Suprapubic skin (tissue), 4 donors: ENCODE measurements around the gene TPCN1. TPM values are rescaled to one million over a fixed set of nuclear protein-coding genes. Genes with fewer than 3 reads are reported as not detected.

Source experiments
- DNase-seq, 2 donors: peaks; one replicate each; pipeline ENCODE4 v3.0.0-alpha.2; 2019; ENCODE audit warnings: low spot score in 2 of 2
- H3K27ac ChIP-seq: fragments of 200-600 bp; sonication (generic); one replicate; pipeline ENCODE4 v1.5.1; 2019
- H3K27me3 ChIP-seq: fragments of 200-600 bp; sonication (generic); one replicate; pipeline ENCODE4 v1.5.1; 2019
- H3K36me3 ChIP-seq: fragments of 200-600 bp; sonication (generic); one replicate; pipeline ENCODE4 v1.5.1; 2019
- H3K4me1 ChIP-seq: fragments of 200-600 bp; sonication (generic); one replicate; pipeline ENCODE4 v1.5.1; 2019
- H3K4me3 ChIP-seq: fragments of 200-600 bp; sonication (generic); one replicate; pipeline ENCODE4 v1.5.1; 2019; ENCODE audit warnings: mild to moderate bottlenecking
- H3K9me3 ChIP-seq: fragments of 200-600 bp; sonication (generic); one replicate; pipeline ENCODE4 v1.5.1; 2019
- EP300 ChIP-seq: sonication (generic); formaldehyde crosslinking; IDR thresholded peaks from one replicate; pipeline ENCODE4 v1.6.1; 2017; ENCODE audit warnings: antibody characterized with exemption
- POLR2A ChIP-seq, 2 donors: fragments of 450-650 bp; IDR thresholded peaks; one replicate each; pipeline ENCODE4 v1.6.1; 2017; ENCODE audit warnings: antibody characterized with exemption in 2 of 2, mild to moderate bottlenecking in 2 of 2, moderate library complexity in 2 of 2
- POLR2AphosphoS5 ChIP-seq, 3 donors: sonication (generic); formaldehyde crosslinking; IDR thresholded peaks; one replicate each; pipeline ENCODE4 v1.6.1; 2017; ENCODE audit warnings: antibody characterized with exemption in 3 of 3
- WGBS: methylation state at CpG from one replicate; pipeline ENCODE4 v1.1.5; 2018; 5-methylcytosine and 5-hydroxymethylcytosine counted together
- total RNA-seq, 4 donors: library from RNA; depleted of rRNA; stranded (reverse); fragments of >200 nt; gene quantifications; one replicate each; pipeline ENCODE4 v1.1.0, GENCODE V29; 2016
- TF ChIP-seq, protein P1 (sequence below), 2 donors: fragments of 200-600 bp in 1 of 2; fragments of 450-650 bp in 1 of 2; sonication (generic) in 1 of 2; IDR thresholded peaks; one replicate each; pipeline ENCODE4 v1.5.1; 2016 to 2019; ENCODE audit warnings: antibody characterized with exemption in 2 of 2, mild to moderate bottlenecking in 1 of 2, moderate library complexity in 1 of 2

The TPCN1 gene
- total RNA-seq, 4 donors from 2014 or later = 15.5 to 74.1 (median 35.6) TPM

DNA sequence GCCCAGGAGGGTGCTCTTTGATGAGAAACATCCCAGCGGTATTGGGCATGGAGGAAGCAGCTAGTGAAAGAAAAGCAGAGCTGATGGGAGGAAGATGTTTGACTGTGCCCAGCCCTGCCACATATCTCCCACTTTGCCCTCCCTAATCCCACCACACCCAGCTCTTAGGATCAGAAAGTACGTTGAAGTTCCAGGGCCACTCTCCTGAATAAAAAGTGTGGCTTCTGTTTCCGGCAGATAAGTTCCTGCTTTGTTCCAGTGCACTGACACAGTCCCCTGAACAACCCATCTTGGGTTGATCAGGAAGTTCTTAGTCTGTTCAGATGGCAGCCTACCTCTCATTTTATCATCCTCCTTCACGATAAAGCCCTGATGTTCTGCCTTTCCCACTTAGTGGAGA is 16.5 kb downstream of the TPCN1 start:
- TF ChIP-seq, protein P1, sequence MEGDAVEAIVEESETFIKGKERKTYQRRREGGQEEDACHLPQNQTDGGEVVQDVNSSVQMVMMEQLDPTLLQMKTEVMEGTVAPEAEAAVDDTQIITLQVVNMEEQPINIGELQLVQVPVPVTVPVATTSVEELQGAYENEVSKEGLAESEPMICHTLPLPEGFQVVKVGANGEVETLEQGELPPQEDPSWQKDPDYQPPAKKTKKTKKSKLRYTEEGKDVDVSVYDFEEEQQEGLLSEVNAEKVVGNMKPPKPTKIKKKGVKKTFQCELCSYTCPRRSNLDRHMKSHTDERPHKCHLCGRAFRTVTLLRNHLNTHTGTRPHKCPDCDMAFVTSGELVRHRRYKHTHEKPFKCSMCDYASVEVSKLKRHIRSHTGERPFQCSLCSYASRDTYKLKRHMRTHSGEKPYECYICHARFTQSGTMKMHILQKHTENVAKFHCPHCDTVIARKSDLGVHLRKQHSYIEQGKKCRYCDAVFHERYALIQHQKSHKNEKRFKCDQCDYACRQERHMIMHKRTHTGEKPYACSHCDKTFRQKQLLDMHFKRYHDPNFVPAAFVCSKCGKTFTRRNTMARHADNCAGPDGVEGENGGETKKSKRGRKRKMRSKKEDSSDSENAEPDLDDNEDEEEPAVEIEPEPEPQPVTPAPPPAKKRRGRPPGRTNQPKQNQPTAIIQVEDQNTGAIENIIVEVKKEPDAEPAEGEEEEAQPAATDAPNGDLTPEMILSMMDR (IDR thresholded peaks at IDR 0.05) = no peak
- TF ChIP-seq EP300 (no peak), POLR2AphosphoS5 (IDR thresholded peaks at IDR 0.05) (no peak), POLR2A (IDR thresholded peaks at IDR 0.05) (no peak)
- H3K36me3 ChIP-seq = peaks cover 21% of the 10 kb centered on the region
- WGBS = 60% methylated on average over 4 of the region's 4 CpGs
- H3K4me3 ChIP-seq = no peak overlapping the region
- H3K4me1 ChIP-seq = peaks cover 67% of the 10 kb centered on the region
- peak in 1 of 2 donors; percentile 22 for DNase-seq
- H3K27ac ChIP-seq = peak overlapping the region; percentile 32
- no peaks in the 10 kb centered on the region for H3K27me3 ChIP-seq
- no peaks in the 10 kb centered on the region for H3K9me3 ChIP-seq

DNA sequence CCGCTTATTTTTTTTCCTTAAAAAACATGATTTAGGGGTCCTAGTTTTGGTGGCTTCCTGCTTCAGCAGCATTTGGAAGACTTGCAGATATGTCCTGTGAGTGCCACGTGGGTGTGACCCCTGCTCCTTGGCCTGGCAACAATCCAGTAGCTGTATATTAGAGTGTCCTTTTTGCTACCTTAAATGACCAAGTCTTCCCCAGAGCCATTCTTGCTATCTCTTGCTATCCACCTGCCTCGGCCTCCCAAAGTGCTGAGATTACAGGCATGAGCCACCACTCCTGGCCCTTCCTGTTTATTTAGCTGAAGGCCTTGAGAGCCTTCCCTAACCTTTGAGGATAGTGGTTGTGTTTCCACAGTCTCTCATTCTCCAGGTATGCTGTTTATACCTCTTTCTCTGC is 17.0 kb downstream of the TPCN1 start:
- Histone ChIP-seq H3K4me3 (no peak overlapping the region), H3K4me1 (peaks cover 70% of the 10 kb centered on the region), H3K27ac (peak overlapping the region; percentile 32), H3K27me3 (no peaks in the 10 kb centered on the region), H3K36me3 (peaks cover 15% of the 10 kb centered on the region), H3K9me3 (no peaks in the 10 kb centered on the region)
- TF ChIP-seq, protein P1 (IDR thresholded peaks at IDR 0.05) = no peak
- TF ChIP-seq EP300 (no peak), POLR2A (IDR thresholded peaks at IDR 0.05) (no peak), POLR2AphosphoS5 (IDR thresholded peaks at IDR 0.05) (no peak)
- peak; percentile 24 to 50 for DNase-seq
- WGBS = 68% methylated on average over 3 of the region's 3 CpGs

DNA sequence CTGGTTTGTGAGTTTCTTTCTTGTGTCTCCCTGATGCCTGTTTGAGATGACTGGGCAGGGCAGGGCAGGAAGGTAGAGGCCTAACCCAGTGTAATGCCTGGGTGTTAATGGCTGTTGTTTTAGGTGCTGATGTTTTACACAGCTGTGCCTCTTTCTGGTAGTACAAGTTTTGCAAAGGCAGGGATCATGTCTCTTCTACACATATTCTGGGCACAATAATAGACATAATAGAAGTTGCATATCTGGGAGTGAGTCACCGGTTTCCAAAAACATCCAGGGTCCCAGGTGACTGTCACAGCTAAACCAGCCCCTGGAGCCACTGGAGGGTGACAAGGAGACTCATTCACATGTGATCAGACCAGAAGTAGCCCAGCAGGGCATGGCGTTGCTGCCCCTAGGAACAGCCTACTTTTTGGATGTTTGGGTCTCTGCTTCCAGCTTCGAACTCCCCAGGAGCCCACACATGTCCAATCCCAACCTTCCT is 18.1 kb downstream of the TPCN1 start:
- no peaks in the 10 kb centered on the region for H3K27me3 ChIP-seq
- peaks cover 78% of the 10 kb centered on the region for H3K4me1 ChIP-seq
- H3K9me3 ChIP-seq = no peaks in the 10 kb centered on the region
- peaks cover 9% of the 10 kb centered on the region for H3K36me3 ChIP-seq
- DNase-seq = peak; percentile 60 to 73
- H3K27ac ChIP-seq = peak overlapping the region; percentile 36
- no peak for TF ChIP-seq POLR2AphosphoS5 (IDR thresholded peaks at IDR 0.05)
- no peak for TF ChIP-seq EP300
- TF ChIP-seq, protein P1 (IDR thresholded peaks at IDR 0.05) = no peak
- TF ChIP-seq POLR2A (IDR thresholded peaks at IDR 0.05) = no peak
- 70% methylated on average over 3 of the region's 3 CpGs for WGBS
- H3K4me3 ChIP-seq = no peak overlapping the region

DNA sequence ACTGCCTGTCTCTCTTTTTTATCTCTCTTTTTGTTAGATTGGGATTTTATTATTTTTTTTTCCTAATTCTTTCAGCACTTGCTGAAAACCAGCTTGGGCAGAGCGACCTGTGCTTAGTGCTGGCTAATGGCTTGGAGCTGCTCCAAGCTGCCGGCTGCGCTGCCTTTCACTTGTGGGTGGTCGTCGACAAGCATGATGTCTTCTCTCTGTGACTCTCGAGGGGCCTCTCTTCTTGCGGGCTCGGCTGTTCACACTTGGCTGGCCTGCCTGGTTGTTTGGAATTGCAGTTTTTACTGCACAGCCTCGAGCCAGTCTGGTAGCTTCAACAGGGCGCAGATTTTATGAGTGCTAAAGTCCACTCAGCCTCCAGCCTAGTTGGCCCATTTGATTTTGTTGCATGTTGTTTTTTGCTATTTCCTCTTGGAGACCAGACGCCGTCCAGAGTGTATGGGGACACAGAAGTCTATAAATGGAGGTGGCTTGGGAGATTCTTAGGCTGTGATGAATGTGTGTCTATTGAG is 18.6 kb downstream of the TPCN1 start:
- Histone ChIP-seq H3K4me3 (no peak overlapping the region), H3K9me3 (no peaks in the 10 kb centered on the region), H3K27ac (peak overlapping the region; percentile 36), H3K36me3 (peaks cover 6% of the 10 kb centered on the region), H3K27me3 (no peaks in the 10 kb centered on the region), H3K4me1 (peaks cover 83% of the 10 kb centered on the region)
- DNase-seq = peak; percentile 58 to 62
- TF ChIP-seq POLR2AphosphoS5 (IDR thresholded peaks at IDR 0.05) = no peak
- TF ChIP-seq POLR2A (IDR thresholded peaks at IDR 0.05) = no peak
- no peak for TF ChIP-seq EP300
- TF ChIP-seq, protein P1 (IDR thresholded peaks at IDR 0.05) = no peak
- WGBS = 54% methylated on average over 12 of the region's 12 CpGs

DNA sequence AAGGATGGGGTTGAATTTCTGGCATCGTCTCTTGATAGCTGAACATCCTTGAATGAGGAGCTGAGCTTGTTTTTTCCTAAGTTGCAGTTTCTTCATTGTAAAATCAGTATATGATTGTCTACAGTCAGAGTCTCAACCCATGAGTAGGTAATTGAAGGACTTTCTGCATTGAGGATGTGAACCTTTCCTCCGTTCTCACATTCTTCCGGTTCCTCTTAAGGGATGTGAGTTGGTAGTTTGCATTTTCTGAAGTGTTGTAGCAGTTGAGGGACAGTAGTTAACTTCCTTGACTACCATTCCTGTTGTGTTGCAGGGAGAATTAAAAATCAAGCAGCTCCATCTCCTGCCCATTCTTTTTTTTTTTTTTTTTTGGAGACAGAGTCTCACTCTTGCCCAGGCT is 19.1 kb downstream of the TPCN1 start:
- Histone ChIP-seq H3K36me3 (peaks cover 6% of the 10 kb centered on the region), H3K4me1 (peaks cover 87% of the 10 kb centered on the region), H3K9me3 (no peaks in the 10 kb centered on the region), H3K4me3 (no peak overlapping the region), H3K27me3 (no peaks in the 10 kb centered on the region), H3K27ac (peak overlapping the region; percentile 86)
- no peak for DNase-seq
- no peak for TF ChIP-seq POLR2AphosphoS5 (IDR thresholded peaks at IDR 0.05)
- TF ChIP-seq EP300 = no peak
- no peak for TF ChIP-seq POLR2A (IDR thresholded peaks at IDR 0.05)
- TF ChIP-seq, protein P1 (IDR thresholded peaks at IDR 0.05) = no peak
- 82% methylated on average over 3 of the region's 3 CpGs for WGBS
